ENCODE results near the gene NUDT4.

Gene NUDT4

GRCh38 chr12:93365616-93366405, 11.9 kb upstream of the NUDT4 start:
- TF ChIP-seq CTCF (conservative IDR thresholded peaks at IDR 0.05; ENCODE audit: low read depth) = no peak
- H3K27ac ChIP-seq = no peak overlapping the region
- DNase-seq (ENCODE audit: low spot score) = no peak
- ChIA-PET POLR2A (ENCODE audit: low non-redundant PET) (no interaction called here), CTCF (no interaction called here)

- POLR2A ChIA-PET (ENCODE audit: low non-redundant PET) = no interaction called here
- DNase-seq (ENCODE audit: low spot score) = no peak
- TF ChIP-seq CTCF (conservative IDR thresholded peaks at IDR 0.05; ENCODE audit: low read depth) = no peak
- no peak overlapping the region for H3K27ac ChIP-seq
- CTCF ChIA-PET = no interaction called here
Measured at GRCh38 chr12:93366422-93366821, 11.3 kb upstream of the NUDT4 start.

- TF ChIP-seq CTCF (conservative IDR thresholded peaks at IDR 0.05; ENCODE audit: low read depth) = no peak
- POLR2A ChIA-PET (ENCODE audit: low non-redundant PET) = no interaction called here
- CTCF ChIA-PET = no interaction called here
- no peak for DNase-seq (ENCODE audit: low spot score)
- H3K27ac ChIP-seq = no peak overlapping the region
Measured at GRCh38 chr12:93368766-93369165, 9.0 kb upstream of the NUDT4 start.

DNA sequence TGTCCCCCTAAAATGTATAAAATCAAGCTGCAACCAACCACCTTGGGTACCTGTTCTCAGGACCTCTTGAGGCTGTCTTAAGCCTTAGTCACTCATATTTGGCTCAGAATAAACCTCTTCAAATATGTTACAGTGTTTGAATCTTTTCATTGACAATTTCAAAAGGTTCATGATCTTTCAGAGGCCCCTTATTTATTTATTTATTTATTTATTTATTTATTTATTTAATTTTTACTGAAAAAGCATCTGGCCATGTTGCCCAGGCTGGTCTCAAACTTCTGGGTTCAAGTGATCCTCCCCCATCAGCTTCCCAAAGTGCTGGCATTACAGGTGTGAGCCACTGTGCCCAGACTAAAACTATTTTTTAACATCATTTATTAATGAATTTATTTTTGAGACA, 8.2 kb upstream of the NUDT4 start:
- CTCF ChIA-PET = interaction anchor here (0.6 kb wide), 1 partner anchor 650 kb away, joined by 3 read pairs; no protein-coding TSS in a partner anchor
- POLR2A ChIA-PET (ENCODE audit: low non-redundant PET) = no interaction called here
- H3K27ac ChIP-seq = no peak overlapping the region
- no peak for TF ChIP-seq CTCF (conservative IDR thresholded peaks at IDR 0.05; ENCODE audit: low read depth)
- DNase-seq (ENCODE audit: low spot score) = no peak

DNA sequence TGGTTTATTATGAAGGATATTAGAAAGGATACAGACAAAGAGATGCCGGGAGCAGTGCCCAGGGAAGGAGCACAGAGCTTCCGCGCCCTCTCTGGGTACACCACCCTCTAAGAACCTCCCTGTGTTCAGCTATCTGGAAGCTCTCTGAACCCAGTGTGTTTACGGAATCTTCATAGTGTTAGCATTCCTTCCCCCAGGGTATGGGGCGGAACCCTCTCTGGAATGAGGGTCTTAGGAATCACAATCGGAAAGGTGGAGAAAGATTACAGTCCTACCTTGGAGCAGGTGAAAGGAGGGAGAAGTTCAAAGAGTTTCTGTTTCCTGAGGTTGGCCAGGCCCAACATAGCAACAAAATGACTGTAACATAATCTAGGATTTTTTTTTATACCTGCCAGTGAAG, 6.8 kb upstream of the NUDT4 start:
- ChIA-PET POLR2A (ENCODE audit: low non-redundant PET) (no interaction called here), CTCF (no interaction called here)
- no peak for DNase-seq (ENCODE audit: low spot score)
- TF ChIP-seq CTCF (conservative IDR thresholded peaks at IDR 0.05; ENCODE audit: low read depth) = no peak
- H3K27ac ChIP-seq = no peak overlapping the region

- H3K27ac ChIP-seq = no peak overlapping the region
- no peak for TF ChIP-seq CTCF (conservative IDR thresholded peaks at IDR 0.05; ENCODE audit: low read depth)
- ChIA-PET POLR2A (ENCODE audit: low non-redundant PET) (no interaction called here), CTCF (interaction anchor here (0.6 kb wide), 1 partner anchor 1791 kb away, joined by 5 read pairs; no protein-coding TSS in a partner anchor)
- no peak for DNase-seq (ENCODE audit: low spot score)
Measured at GRCh38 chr12:93373961-93374656, 3.6 kb upstream of the NUDT4 start.
